Effector CD8-positive, alpha-beta T cell (primary cell): ENCODE data around the gene TTL.
"Not testable (repeated sequence)": the region's sequence is repeated elsewhere in the genome, so short reads cannot be mapped to it uniquely, and the experiment has no call there.

Experiments
- DNase-seq: peaks from one replicate; lab custom pipeline; 2025; lab: John Stamatoyannopoulos, UW

TTL gene

GRCh38 chr2:112474844-112475486, 7.0 kb upstream of the TTL start:
- no peak for DNase-seq

- DNase-seq: no peak
These were observed 5.5 kb upstream of the TTL start for GRCh38 chr2:112476434-112476833.

- DNase-seq: no peak
These were observed 1.4 kb upstream of the TTL start for GRCh38 chr2:112480530-112481049.

GRCh38 chr2:112481050-112481527, 867 bp upstream of the TTL start:
- peak; percentile 64 for DNase-seq

- DNase-seq: no peak
These were observed 519 bp downstream of the TTL start for GRCh38 chr2:112482309-112483041.

- DNase-seq: no peak
These were observed 1.1 kb downstream of the TTL start for GRCh38 chr2:112483042-112483473.

GRCh38 chr2:112483831-112484230, 1.9 kb downstream of the TTL start:
- no peak for DNase-seq

GRCh38 chr2:112485849-112486248, 3.9 kb downstream of the TTL start:
- no peak for DNase-seq

- DNase-seq: no peak
These were observed 4.9 kb downstream of the TTL start for GRCh38 chr2:112486895-112487294.

GRCh38 chr2:112487444-112487961, 5.5 kb downstream of the TTL start:
- no peak for DNase-seq

GRCh38 chr2:112488201-112488600, 6.2 kb downstream of the TTL start:
- no peak for DNase-seq

GRCh38 chr2:112491946-112492345, 10.0 kb downstream of the TTL start:
- no peak for DNase-seq

- DNase-seq: no peak
These were observed 11.1 kb downstream of the TTL start for GRCh38 chr2:112493048-112493447.

GRCh38 chr2:112493858-112494648, 12.1 kb downstream of the TTL start:
- no peak for DNase-seq

GRCh38 chr2:112494828-112495227, 12.9 kb downstream of the TTL start:
- DNase-seq: no peak

GRCh38 chr2:112495878-112496277, 13.9 kb downstream of the TTL start:
- DNase-seq: not testable (repeated sequence)

- DNase-seq: not testable (repeated sequence)
These were observed 19.0 kb downstream of the TTL start for GRCh38 chr2:112500850-112501484.

- not testable (repeated sequence) for DNase-seq
These were observed 27.5 kb downstream of the TTL start for GRCh38 chr2:112509239-112509998.

- no peak for DNase-seq
These were observed 34.8 kb downstream of the TTL start for GRCh38 chr2:112516801-112517200.

- DNase-seq: no peak
These were observed 36.9 kb downstream of the TTL start for GRCh38 chr2:112518807-112519206.

GRCh38 chr2:112519506-112519905, 37.5 kb downstream of the TTL start:
- no peak for DNase-seq
